Jurkat, Clone E6-1 (cell line): ENCODE data around the gene PIM3.

Experiments
- DNase-seq: peaks from one replicate; pipeline ENCODE4 v3.0.0-alpha.2; 2011; ENCODE audit warnings: low read depth, low spot score
- H3K4me3 ChIP-seq: 2 replicates; pipeline ENCODE4 v1.5.1; 2011; ENCODE audit warnings: mild to moderate bottlenecking, low read length, control low read depth, moderate library complexity

Gene PIM3

GRCh38 chr22:50009765-50010675 is 49.4 kb downstream of the PIM3 start:
- H3K4me3 ChIP-seq, result no peak overlapping the region
- DNase-seq, result no peak

- DNase-seq, result no peak
- peak overlapping the region; percentile 7; the same call in 1 of the 2 replicates for H3K4me3 ChIP-seq
These were observed 50.3 kb downstream of the PIM3 start for GRCh38 chr22:50010676-50011446.

GRCh38 chr22:50011447-50012210 is 51.1 kb downstream of the PIM3 start:
- DNase-seq, result no peak
- H3K4me3 ChIP-seq, result peak overlapping the region; percentile 7; the same call in 1 of the 2 replicates

- no peak within 1 kb of the TSS; the same call in 1 of the 2 replicates for H3K4me3 ChIP-seq
- no peak for DNase-seq
These were observed 51.9 kb downstream of the PIM3 start, which contains the start of gene IL17REL for GRCh38 chr22:50012211-50013181. TSS of gene IL17REL (minus strand) at chr22:50012765. CDS start at chr22:50012646, 119 bp downstream.
